Hematopoietic multipotent progenitor cell treated with erythropoietin and hydrocortisone succinate and interleukin-3 and kit ligand, for 17 days (in vitro differentiated cells): ENCODE data around the gene DNAAF5.

Experiments
- DNase-seq: peaks from one replicate; pipeline ENCODE4 v3.0.0-alpha.2; 2015; ENCODE audit warnings: low spot score

Gene DNAAF5

DNA sequence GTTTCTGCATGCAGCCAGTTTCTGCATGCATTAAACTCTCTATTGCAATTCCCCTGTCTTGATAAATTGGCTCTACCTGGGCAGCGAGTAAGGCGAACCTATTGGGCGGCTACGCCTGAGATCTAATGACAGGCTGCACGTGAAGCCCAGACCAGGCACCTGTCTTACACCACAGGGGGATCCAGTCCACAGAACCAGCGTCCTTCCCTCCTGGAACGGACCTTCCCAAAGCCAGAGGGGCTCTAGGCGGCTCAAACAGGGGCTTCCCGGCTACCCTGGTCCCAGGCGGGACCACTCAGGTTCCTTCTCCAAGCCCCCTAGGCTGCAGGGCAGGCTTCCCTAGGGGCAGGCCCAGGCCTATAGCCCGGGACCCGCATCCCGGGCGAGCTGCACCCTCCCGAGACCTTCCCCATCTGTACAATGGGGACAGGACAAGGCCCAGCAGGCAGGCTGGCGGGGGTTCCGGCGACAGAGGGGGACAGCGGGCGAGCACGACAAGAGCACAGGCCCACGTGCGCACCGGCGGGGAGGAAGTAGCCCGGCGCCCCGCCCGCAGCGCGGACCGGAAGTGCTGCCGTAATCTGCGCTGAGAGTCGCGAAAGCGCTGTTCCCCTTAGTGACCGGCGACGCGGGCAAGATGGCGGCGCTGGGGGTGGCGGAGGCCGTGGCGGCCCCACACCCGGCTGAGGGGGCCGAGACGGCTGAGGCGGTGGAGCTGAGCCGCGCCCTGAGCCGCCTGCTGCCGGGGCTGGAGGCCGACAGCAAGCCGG lies at the start of gene DNAAF5:
TSS of gene DNAAF5 (plus strand) at position 616 of the 770 bp plus-strand sequence. CDS start at position 638, 22 bp downstream.
- DNase-seq, result peak; percentile 57

DNA sequence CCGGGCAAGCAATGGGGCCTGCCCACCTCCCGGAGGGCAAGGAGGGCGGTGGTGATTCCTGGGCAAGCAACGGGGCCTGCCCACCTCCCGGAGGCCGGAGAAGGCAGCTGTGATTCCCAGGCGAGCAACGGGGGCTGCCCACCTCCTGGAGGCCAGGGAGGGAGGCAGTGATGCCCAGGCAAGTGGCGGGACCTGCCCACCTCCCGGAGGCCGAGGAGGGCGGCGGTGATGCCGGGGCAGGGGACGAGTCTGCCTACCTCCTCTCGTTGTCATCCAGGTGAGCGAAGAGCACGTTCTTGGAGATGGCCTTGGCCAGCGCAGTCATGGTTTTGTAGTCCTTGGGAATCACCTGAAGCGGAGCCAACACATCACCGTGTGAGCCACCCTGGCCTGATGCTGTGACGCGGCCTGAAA lies 49.5 kb upstream of the DNAAF5 start:
- no peak for DNase-seq

DNA sequence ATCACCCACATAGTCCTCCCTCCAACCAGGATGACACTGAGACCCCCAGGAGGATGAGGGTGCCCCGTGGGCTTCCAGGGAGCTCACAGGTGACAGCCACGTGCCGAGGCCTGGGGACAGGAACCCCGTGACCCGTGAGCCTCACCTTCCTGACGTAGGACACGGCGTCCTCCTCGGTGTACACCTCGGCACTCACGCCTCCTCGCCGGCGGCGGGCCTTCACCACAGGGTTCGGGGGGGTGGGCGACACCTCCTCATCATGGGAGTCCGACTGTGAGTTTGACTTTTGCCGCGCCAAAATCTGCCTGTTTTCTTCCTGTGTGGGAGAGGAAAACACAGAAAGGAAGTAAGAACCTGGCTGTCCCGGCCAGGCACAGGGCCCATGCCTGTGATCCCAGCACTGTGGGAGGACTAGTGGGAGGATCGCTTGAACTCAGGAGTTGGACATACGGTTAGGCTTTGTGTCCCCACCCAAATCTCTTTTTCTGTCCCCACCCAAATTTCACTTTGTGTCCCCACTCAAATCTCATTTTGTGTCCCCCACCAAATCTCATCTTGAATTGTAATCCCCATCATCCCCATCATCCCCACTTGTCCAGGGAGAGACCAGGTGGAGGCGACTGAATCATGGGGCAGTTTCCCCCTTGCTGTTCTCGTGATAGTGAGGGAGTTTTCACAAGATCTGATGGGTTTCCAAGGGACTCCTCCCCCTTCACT lies 45.9 kb upstream of the DNAAF5 start:
- no peak for DNase-seq

DNA sequence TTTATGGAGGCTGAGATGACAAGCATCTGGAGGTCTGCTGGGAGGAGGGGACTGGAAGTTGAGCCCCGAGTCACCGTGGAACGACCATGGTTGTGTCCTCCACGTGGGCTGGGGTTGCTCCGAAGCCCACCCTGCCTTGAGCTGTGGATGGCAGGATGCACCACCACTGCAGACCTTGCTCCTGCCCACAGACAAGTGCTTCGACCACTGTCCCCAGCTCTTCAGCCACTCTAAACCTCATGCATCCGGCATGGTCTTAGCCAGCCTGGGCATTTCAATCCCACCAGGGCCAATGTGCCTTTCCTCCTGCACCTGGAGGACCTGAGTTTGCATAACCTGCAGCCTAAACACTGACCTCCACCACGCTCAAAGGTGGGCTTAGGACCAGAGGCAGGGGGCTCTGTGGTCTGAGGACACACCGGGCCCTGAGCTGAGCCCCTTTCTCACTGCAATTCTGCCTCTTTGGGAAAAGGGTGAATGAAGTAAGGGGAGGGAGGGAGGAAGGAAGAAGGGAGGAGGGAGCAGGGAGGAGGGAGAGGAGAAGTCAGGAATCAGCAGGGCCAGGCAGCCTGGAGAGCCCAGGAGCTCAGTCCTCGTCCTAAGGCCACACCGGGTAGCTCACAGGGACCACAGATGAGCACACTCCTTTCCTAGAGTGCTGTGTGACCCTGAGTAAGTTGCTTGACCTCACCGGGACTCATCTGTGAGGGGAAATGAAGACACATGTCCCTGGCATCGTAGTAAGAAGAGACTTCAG lies 44.8 kb upstream of the DNAAF5 start:
- DNase-seq, result no peak

DNA sequence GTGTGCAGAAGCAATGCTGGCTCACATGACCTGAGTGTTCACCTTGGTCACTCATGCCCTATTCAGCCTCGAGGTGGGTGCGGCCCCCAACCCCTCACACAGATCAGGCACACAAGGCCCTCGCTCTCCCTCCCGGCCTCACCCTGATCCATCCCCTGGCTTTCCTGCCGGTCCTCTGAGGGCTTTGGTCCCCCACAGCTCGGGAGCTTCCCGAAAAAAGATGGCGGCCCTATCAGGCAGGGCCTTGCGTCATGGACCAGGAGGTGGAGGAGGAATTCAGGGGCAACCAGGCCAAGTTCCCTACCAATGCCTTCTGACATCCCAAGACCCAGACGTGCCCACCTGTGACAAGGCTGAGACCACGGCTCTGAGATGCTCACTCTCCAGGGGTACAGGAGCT lies 43.7 kb upstream of the DNAAF5 start:
- no peak for DNase-seq

DNA sequence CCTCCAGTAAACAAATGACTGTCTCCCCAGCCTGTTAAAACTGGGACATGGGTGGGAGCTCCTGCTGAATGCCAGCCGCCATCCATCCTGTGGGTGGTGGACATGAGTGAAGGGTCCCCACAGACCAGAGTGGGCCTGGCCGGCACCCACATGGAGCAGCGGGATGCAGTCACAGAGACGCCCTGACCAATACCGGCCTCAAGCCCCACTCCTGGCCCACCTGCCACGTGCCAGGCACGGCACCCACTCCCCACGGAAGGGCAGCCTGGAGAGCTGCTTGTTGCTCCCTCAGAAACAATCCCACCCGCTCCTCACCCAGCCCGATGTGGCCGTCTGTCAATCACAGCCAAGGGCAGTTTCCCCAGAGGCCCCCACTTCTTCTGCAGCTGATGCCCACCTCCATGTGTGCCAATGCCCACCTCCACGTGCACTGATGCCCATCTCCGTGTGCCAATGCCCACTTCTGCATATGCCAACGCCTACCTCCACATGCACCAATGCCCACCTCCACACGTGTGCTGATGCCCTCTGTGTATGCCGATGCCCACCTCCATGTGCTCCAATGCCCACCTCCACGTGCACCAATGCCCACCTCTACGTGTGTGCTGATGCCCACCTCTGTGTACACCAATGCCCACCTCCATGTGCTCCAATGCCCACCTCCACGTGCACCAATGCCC lies 42.8 kb upstream of the DNAAF5 start:
- DNase-seq, result no peak

DNA sequence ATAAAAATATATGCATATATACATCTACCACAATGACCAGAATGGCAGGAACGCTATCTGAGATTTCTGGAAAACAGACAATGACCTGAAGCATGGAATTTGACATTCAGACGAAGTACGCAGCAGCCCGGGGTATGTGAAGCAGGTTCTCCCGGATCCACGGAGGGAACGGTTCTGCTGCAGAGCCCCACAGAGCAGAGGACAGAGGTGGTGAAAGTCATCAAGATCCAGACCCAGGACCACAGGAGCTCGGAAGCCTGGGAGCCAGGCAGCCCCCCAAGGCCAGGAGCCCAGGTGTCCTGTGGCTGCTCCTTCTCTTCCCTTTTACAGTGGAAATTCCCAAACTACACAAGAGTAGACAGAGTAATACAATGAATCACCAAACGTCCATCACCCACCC lies 42.1 kb upstream of the DNAAF5 start:
- DNase-seq, result no peak

DNA sequence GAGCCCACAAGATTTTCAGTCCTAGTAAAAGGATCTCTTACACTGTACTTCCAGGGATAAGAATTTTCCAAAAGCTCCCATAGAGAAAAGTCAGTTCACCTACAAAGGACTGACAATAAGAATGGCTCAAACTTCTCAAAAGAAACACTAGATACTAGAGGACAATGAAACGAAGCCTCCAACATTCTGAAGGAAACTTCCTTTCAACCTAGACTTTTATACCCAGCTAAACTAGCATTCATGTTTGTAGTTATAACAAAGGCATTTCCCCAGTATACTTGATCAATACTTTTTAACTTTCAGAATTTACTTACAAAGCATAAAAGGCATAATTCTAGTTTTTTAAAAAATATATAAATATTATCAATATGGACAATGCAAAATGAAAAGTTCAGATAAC lies 41.0 kb upstream of the DNAAF5 start:
- no peak for DNase-seq

DNA sequence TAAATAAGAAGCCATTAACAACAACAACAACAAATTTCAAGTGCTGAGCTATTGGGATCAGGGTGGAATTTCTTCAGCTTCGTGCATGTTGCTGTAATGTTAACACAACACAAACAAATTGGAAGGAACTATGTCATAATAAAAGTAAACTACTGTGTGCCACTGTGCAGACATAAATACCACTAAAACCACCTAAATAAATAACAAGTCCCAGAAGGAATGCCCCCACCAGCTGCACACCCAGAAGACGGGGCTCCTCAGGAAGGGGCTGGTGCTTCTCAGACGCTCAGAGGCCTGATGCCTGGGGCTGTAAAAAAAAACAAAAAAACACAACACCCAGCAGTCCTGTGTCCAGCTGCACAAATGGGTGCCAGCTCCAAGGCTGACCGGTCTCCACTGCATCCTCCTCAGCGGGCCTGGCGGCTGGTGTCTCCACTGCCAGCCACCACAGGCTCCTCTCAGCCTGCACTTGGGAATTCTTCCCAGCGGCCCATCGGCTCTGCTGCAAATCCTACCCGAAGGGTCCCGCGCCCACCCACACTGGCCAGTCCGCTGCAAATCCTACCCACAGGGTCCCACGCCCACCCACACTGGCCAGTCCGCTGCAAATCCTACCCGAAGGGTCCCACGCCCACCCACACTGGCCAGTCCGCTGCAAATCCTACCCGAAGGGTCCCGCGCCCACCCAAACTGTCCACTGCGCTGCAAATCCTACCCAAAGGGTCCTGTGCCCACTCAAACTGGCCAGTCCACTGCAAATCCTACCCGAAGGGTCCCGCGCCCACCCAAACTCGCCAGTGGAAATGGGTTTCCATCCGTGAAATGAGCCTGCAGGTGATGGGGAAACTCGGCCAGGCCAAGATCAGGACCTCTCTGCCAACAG lies 35.8 kb upstream of the DNAAF5 start:
- no peak for DNase-seq

DNA sequence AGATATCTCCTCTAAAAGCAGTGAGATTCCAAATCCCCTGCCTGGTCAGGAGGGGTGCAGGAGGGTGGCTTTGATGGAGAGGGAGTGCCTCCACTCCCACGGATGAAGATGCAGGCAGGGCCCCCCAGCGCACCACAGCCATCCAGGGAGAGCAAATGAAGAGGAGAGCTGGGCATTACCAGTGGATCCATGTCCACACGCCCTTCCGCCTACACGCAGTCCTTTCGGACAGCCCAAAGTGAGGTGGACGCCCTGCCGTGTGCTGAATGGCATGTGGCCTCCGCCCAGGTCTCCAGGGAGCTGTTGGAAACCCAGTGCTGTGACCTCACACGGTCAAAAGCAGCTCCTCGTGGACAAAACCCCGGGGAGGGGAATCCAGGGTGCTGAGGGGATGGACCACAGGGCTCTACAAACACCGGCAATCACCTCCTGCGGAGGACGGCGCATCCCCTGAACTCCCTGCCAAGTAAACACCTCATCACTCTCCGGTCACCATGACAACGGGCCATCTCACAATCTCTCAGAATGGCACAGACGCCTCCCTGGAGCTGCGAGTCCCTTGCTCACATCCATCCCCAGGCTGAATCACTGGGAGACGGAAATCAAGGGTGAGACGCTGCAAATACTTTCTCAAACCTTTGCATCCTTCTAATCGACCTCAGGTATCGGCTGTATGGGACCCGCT lies 35.0 kb upstream of the DNAAF5 start:
- DNase-seq, result no peak

DNA sequence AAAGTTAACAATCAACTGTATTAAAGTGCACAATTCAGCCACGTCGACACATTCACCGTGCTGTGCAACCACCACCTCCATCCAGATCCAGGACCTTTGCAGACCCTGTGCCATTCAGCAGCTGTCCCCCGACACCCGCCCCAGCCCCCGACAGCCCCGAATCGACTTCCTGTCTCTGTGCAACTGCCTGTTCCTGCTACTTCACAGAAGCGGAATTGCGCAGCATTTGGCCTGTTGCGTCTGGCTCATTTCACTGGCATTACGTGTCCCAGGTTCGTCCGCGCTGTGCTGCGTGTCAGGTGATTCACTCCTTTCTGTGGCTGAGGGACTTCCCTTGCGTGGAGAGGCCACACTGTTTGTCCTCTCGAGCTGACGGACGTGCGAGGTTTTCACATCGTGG lies 33.2 kb upstream of the DNAAF5 start:
- no peak for DNase-seq

DNA sequence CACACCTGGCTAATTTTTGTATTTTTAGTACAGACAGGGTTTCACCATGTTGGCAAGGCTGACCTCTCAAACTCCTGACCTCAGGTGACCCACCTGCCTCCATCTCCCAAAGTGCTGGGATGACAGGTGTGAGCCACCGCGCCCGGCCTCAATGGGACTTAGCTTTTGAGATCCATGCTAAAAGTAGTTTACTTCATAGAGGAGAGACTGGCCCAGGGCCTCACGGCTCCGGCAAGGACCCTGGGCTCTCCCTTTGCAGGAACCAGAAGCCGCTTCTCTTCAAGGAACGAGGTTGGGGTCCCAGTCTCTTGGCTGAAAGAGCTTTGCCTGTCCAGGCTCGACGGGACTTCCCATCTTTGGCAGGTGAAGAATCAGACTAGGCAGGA lies 30.1 kb upstream of the DNAAF5 start:
- no peak for DNase-seq

DNA sequence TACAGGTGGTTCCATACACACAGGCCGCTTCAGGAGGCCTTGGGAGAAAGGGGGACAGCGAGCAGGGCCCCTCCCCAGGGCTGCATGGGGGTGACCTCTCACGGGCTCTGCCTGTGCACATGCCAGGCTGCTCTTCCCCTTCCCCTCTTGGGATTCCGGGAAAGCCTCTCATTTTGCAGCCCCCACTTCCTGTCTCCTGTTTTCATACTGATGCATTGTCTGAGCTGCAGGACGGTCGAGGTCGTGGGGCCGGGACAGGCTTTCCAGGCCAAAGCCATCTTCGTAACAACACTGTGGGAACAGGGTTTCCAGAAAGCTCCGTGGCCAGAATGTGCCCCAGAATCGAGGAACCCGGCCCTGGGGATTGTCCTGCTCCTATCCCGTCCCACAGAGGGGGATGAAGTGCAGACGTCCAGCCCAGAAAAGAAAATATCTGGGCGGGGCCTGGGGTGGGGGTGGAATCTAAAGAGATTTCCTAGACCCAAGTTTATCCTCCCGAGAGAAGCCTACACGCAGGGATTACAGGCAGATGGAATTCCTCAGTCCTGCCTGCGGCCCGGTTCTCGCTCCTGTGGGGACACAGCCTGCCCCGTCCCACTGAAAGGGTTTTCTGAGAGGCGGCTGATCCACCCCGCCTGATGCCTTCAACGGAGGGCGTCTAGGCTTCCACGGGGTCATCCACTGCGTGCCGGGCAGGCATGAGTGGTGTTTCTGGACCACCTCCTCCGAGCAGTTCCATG lies 29.5 kb upstream of the DNAAF5 start:
- DNase-seq, result no peak

DNA sequence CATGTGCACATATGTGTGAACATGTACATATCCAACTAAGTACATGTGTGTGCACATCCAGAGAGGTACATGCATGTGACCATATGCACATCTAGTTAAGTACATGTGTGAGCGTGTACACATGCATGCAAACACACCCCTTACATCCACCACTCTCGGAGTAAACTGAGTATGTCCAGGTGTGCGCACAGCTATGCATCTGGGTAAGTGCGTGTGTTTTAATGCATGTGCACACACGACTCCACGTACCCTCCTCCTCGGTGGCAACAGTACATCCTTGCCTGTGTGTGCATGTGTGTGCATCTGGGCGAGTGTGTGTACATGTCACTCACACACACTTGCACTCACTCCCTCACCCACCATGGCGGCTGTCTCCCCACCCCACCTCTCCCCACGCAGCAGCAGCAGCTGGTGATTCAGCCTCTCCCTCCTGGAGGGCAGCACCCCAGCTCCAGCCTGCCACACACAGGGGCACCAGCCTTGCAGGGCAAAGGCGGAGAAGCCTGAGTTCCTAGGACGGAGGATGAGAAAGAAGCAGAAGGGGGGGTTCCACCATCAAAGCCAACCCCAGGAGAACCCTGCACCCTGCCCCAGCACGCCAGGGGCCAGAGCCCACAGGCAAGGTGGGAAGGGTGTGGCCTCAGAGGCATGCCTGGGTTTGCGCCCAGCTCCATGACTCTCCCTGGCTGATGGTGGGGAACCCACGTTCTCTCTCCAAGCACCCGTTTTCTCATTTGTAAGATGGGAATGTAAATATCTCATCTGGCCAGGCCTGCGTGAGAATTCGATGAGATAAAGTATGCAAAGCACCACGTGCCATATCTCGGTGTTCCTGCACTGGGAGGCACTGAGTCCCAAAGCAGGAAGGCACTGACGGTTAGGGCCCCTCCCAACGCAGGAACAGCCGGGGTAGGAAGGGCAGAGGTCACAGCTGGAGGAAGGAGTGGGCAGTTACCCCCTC lies 27.7 kb upstream of the DNAAF5 start:
- DNase-seq, result no peak

DNA sequence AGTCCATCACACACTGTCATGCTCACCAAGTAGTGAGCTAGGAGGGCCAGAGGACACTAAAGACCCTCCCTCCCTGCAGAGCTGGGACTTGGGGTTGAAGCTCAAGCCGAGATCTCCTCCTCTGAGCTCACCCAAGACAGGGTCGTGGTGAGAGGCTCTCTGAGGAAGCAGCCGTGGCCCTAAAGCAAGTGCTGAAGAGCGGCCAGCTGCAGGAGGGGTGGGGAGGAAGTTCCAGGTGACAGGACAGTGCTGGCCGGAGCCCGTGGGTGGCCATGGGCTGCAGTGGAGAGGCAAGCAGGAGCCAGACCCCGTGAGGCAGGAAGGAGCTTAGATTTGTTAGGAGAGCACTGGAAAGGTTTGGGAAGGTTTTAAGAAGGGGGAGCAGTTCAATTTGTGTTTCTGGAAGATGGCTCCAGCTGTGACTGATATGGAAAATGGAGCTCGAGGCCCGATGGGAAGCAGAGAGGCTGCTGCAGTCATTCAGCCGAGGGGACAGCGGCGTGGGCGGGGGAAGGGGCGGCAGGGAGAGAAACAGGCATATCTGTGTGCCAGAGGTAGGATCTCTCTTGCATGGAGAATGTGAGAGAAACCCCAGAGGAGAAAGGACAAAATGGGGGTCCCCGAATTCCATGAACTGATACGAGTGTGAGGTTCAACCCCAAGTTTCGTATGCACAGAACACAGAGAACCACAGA lies 26.9 kb upstream of the DNAAF5 start:
- DNase-seq, result no peak

DNA sequence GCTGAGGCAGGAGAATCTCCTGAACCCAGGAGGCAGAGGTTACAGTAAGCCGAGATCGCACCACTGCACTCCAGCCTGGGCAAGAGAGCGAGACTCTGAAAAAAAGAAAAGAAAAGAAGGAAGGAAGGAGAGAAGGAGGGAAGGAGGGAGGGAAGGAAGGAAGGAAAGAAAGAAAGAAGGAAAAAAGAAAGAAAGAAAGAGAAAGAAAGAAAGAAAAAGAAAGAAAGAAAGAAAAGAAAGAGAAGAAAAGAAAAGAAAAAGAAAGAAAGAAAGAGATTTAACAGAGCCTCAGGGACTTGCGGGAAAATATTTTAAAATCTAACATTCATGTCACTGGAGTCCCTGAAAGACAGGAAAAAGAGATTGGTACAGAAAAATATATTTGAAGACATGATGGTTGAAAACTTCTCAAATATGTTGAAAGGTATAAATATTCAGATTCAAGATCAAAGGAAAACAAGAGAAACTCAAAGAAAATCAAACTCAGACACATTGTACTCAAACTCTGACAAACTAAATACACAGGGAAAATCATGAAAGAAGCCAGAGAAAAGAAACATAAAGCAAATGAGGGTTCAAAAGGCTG lies 25.3 kb upstream of the DNAAF5 start:
- DNase-seq, result no peak

DNA sequence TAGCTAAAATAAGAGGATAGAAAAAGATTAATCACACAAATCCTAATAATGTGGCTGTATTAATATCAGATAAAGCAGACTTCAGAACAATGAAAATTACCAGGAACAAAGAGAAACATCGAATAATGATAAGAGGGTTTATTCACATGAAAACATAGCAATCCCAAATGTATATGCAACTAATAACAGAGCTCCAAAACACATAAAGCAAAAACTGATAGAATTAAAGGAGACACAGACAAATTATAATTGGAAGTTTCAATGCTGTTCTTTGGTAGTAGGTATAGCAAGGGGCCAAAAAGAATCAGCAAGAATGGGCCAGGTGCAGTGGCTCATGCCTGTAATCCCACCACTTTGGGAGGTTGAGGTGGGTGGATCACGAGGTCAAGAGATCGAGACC lies 23.4 kb upstream of the DNAAF5 start:
- DNase-seq, result no peak

DNA sequence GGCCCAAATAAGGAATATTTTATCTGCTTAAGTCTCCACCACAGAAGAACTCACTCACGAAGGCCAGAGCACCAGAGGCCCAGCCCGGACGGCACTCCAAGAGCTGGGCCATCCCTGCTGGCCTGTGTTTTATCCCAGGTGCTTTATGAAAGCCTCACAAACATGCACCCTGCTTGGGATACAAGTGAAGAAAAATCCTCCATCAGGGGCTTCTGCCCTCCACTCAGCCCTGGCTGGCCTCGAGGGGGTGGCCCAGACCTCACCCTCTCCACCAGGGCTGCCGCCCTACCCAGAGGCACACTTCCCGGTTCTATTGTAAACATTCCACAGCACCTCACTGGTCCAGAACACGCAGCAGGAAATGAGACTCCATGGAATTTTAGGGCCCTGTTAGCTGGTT lies 19.8 kb upstream of the DNAAF5 start:
- no peak for DNase-seq
